GM12873 (cell line): ENCODE measurements around the gene SPDL1.

ENCODE experiments used
- CTCF ChIP-seq: IDR thresholded peaks from 2 replicates; pipeline ENCODE4 v1.5.1; 2012; ENCODE audit warnings: low read depth, mild to moderate bottlenecking, moderate library complexity, low read length, control low read depth; ENCODE audit not compliant: insufficient read depth; ENCODE audit errors: missing control alignments

Gene SPDL1

GRCh38 chr5:169650701-169651331, 67.2 kb downstream of the SPDL1 start:
- TF ChIP-seq CTCF = no peak

GRCh38 chr5:169651526-169651925, 68.0 kb downstream of the SPDL1 start:
- no peak for TF ChIP-seq CTCF

- no peak for TF ChIP-seq CTCF
These were observed 68.5 kb downstream of the SPDL1 start for GRCh38 chr5:169652057-169652456.

- no peak for TF ChIP-seq CTCF
These were observed 69.5 kb downstream of the SPDL1 start for GRCh38 chr5:169653091-169653490.
